Stimulated activated CD4-positive, alpha-beta T cell treated with anti-CD3 and anti-CD28 coated beads, Interleukin-4, amount 100 ng/mL, for 24 hours (primary cell): ENCODE data around the gene SERINC4.
"Not testable (repeated sequence)": the region's sequence is repeated elsewhere in the genome, so short reads cannot be mapped to it uniquely, and the experiment has no call there.

Experiments
- DNase-seq: peaks from one replicate; pipeline ENCODE4 v3.0.0-alpha.2; 2020

SERINC4 gene

GRCh38 chr15:43799945-43800285 is at the start of gene SERINC4:
TSS of gene SERINC4 (minus strand) at chr15:43800220. CDS start at chr15:43799986, 234 bp downstream.
- no peak for DNase-seq

- DNase-seq = no peak
Observed at GRCh38 chr15:43845421-43845820, 45.4 kb upstream of the SERINC4 start.

DNA sequence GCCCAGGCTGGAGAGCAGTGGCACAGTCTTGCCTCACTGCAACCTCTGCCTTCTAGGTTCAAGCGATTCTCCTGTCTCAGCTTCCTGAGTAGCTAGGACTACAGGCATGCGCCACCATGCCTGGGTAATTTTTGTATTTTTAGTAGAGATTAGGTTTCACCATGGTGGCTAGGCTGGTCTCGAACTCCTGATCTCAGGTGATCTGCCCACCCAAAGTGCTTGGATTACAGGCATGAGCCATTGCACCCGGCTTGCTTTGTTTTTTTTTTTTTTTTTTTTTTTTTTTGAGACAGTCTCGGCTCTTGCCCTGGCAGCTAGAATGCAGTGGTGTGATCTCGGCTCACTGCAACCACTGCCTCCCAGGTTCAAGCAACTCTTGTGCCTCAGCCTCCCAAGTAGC is 32.5 kb upstream of the SERINC4 start:
- DNase-seq = not testable (repeated sequence)

DNA sequence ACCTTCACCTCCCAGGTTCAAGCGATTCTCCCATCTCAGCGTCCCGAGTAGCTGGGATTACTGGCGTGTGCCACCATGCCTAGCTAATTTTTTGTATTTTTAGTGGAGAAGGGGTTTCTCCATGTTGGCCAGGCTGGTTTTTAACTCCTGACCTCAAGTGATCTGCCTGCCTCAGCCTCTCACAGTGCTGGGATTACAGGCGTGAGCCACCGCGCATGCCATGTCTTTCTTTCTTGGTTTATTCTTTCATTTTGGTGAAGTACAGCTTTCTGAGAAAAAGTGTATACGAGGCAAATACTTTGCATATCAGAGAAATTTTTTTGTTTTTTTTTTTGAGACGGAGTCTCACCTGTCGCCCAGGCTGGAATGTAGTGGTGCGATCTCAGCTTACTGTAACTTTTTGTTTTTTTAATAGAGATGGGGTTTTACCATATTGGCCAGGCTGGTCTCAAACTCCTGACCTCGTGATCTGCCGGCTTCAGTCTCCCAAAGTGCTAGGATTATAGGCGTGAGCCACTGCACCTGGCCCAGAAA is 31.6 kb upstream of the SERINC4 start:
- not testable (repeated sequence) for DNase-seq

GRCh38 chr15:43830691-43831275 is 30.8 kb upstream of the SERINC4 start:
- DNase-seq = not testable (repeated sequence)

DNA sequence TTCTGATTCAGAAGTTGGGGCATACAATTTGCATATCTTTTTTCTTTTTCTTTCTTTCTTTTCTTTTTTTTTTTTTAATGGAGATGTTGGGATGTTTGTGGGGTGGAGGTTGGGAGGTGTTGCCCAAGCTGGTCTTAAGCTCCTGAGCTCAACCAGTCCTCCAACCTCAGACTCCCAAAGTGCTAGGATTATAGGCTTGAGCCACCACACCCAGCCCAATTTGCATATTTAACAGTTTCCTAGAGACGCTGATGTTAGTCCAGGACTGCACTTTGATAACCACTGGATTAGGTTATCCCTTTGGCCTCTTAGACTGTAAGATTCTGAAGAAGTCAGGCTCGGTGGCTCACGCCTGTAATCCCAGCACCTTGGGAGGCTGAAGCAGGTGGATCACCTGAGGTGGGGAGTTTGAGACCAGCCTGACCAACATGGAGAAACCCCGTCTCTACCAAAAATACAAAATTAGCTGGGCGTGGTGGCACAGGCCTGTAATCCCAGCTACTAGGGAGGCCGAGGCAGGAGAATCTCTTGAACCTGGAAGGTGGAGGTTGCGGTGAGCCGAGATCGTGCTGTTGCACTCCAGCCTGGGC is 30.0 kb upstream of the SERINC4 start:
- DNase-seq = not testable (repeated sequence)

GRCh38 chr15:43828061-43828657 is 28.1 kb upstream of the SERINC4 start:
- peak; percentile 35 for DNase-seq

DNA sequence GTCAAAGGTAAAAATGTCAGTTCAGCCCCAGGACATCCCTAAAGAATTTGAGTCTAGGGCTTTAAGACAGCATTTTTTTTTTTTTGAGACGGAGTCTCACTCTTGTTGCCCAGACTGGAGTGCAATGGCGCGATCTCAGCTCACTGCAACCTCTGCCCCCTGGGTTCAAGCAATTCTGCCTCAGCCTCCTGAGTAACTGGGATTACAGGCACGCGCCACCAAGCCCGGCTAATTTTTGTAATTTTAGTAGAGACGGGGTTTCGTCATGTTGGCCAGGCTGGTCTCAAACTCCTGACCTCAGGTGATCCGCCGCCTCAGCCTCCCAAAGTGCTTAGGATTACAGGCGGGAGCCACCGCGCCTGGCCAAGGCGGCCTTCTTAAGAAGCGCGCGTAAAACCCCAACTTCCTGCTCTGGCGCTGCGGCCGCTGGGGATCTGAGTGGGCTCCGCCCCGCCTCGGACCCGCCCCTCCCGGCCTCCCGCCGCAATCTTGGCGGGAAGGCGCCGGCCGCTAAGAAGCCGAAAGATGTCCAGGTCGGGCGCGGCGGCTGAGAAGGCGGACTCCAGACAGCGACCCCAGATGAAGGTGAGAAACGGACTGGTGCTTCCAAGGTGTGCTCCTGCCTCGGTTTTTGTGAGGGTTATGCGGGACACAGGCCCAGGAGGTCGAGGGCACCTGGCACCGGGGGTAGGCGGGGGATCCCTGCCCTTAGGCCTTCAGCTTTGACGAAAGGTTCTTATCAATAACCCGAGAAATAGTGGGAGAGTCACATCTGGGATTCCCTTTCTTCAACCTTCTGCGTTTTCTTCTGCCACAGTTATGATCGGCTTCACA is 26.7 kb upstream of the SERINC4 start, which contains the start of gene WDR76:
Gene WDR76, plus strand, starts transcription at position 495 of the 834 bp plus-strand sequence. Its CDS starts 31 bp downstream, at position 526.
- peak; percentile 80 for DNase-seq

- DNase-seq = no peak
Observed at GRCh38 chr15:43826029-43826507, 26.0 kb upstream of the SERINC4 start.

GRCh38 chr15:43825305-43825704 is 25.3 kb upstream of the SERINC4 start:
- not testable (repeated sequence) for DNase-seq

GRCh38 chr15:43824302-43825246 is 24.6 kb upstream of the SERINC4 start, which contains the start of gene MFAP1:
TSS of gene MFAP1 (minus strand) at chr15:43824690. CDS start at chr15:43824569, 121 bp downstream.
- DNase-seq = peak; percentile 95

- no peak for DNase-seq
Observed at GRCh38 chr15:43821505-43821904, 21.5 kb upstream of the SERINC4 start.

DNA sequence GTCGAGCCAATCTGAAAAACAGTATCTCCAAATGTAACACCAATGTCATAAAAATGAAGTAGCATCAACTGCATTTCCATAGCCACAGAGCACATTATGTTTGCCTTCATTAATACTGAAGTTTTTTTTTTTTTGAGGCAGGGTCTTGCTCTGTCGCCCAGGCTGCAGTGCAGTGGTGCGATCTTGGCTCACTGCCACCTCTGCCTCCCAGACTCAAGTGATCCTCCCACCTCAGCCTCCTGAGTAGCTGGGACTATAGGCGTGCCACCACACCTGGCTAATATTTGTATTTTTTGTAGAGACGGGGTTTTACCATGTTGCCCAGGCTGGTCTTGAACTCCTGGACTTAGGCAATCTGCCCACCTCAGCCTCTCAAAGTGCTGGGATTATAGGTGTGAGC is 15.0 kb upstream of the SERINC4 start:
- not testable (repeated sequence) for DNase-seq

DNA sequence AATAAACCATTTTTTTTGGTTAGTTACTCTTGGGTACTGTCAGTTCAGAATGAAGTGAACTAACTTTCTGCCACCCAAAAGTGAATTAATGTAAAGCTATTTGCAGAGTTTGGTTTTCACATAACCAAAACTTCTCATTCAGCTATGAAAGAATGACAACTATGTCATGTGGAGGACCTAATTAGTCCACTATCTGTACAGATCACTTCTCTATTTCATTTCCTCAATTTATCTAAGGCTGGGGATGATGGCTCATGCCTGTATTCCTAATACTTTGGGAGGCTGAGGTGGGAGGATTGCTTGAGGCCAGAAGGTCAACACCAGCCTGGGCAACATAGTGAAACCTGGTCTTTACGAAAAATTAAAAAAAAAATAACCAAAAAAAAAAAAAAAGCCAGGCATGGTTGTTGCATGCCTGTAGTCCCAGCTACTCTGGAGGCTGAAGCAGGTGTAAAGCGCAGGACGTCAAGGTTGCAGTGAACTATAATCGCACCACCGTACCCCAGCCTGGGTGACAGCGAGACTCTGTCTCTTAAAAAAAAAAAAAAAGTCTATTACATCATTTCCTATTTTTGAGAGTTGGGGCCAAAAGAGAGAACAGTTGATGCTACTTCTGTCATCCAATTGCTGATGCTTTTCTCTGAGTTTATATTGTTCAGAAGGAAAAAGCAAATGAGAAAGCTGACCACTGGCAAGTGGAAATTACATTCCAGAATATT is 9.1 kb upstream of the SERINC4 start:
- no peak for DNase-seq

DNA sequence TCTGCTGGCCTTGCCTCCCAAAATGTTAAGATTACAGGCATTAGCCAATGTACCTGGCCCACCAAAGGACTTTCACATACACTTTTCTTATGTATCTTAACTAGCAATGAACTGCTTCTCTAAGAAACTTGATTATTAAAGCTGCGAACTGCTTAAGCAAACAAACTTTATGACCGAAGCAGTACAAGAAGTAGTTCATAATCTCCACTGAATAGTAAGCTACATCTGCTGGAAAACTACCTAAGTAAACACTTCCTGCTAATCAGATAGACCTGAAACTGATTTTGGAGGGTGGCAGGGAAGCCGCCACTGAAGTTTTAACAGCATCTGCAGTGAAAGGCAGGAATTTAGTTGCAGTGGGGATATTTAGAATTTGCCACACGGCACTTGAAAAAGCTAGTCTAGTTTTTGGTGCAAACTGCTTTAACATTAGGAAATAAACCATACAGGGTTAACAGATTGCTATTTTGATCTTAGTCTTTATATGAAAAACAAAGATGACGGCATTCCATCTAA is 8.5 kb upstream of the SERINC4 start:
- no peak for DNase-seq

DNA sequence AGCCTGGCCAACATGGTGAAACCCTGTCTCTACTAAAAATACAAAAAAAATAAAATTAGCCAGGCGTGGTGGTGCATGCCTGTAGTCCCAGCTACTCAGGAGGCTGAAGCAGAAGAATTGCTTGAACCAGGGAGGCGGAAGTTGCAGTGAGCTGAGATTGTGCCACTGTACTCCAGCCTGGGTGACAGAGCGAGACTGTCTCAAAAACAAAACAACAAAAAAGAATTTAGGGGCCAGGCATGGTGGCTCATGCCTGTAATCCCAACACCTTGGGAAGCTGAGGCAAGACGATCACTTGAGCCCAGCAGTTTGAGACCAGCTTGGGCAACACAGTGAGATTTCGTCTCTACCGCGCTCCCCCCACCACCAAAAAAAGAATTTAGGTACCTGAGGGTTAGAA is 2.7 kb upstream of the SERINC4 start:
- not testable (repeated sequence) for DNase-seq

- DNase-seq = peak; percentile 92
Observed at GRCh38 chr15:43800286-43801141, 494 bp upstream of the SERINC4 start, which contains the start of gene HYPK. TSS of gene HYPK (plus strand) at chr15:43800599. CDS start at chr15:43800623, 24 bp downstream.

GRCh38 chr15:43799209-43799944 is 643 bp downstream of the SERINC4 start:
- DNase-seq = no peak

DNA sequence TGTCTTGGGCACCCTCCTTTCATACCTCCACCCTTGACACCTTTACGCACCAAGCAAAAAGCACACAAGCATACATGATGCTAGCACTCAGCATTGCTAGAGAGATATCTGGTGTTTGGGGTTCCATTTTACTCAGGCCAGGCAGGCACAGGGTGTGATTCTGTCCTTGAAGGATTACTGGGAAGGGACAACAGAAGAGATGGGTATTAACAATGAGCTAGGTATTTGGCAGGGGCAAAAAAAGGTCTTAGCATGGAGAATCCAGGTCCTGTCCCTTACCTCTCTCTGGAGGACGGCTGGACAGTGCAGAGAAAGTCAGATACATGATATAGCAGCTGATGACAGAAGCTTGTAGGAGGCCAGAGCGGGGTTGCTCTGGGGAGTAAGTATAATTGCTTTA is 3.5 kb downstream of the SERINC4 start:
- DNase-seq = no peak
